Thyroid gland (tissue), 4 donors: Measurements from ENCODE around the gene COL23A1. TPM values are rescaled to one million over a fixed set of nuclear protein-coding genes. Genes with fewer than 3 reads are reported as not detected.
A peak's percentile ranks its signal among the peaks of the same experiment; 100 is the strongest.

Source experiments
- DNase-seq, 2 donors: peaks; one replicate each; pipeline ENCODE4 v3.0.0-alpha.2; 2019
- H3K27ac ChIP-seq, 3 donors: fragments of 200-600 bp; sonication (generic); 1 replicate in 2 of 3; 2 replicates in 1 of 3; pipeline ENCODE4 v1.5.1; 2016 to 2019; ENCODE audit warnings: mild to moderate bottlenecking in 1 of 3, moderate library complexity in 1 of 3
- H3K27me3 ChIP-seq: fragments of 200-600 bp; sonication (generic); one replicate; pipeline ENCODE4 v1.5.1; 2019
- H3K36me3 ChIP-seq, 2 donors: fragments of 200-600 bp; sonication (generic); one replicate each; pipeline ENCODE4 v1.5.1; 2016 to 2019
- H3K4me1 ChIP-seq, 2 donors: fragments of 200-600 bp; sonication (generic); one replicate each; pipeline ENCODE4 v1.5.1; 2017 to 2019
- H3K4me3 ChIP-seq, 3 donors: fragments of 200-600 bp; sonication (generic); replicated peaks in 1 of 3; 1 replicate in 2 of 3; 2 replicates in 1 of 3; pipeline ENCODE4 v1.5.1; 2016; ENCODE audit warnings: mild to moderate bottlenecking in 1 of 3
- H3K9me3 ChIP-seq: fragments of 200-600 bp; sonication (generic); one replicate; pipeline ENCODE4 v1.5.1; 2017
- POLR2A ChIP-seq, 2 donors: fragments of 450-650 bp; IDR thresholded peaks; one replicate each; pipeline ENCODE4 v1.6.1; 2017; ENCODE audit warnings: antibody characterized with exemption in 2 of 2, mild to moderate bottlenecking in 2 of 2, moderate library complexity in 1 of 2
- WGBS, 2 donors: methylation state at CpG; one replicate each; pipeline ENCODE4 v1.1.5; 2017; 5-methylcytosine and 5-hydroxymethylcytosine counted together
- intact Hi-C: fragments of 100-400 bp; cut with DNase I; formaldehyde crosslinking; loops from one replicate; pipeline ENCODE4 v1.15.1; 2023
- total RNA-seq, 4 donors: library from RNA; depleted of rRNA; stranded (reverse); fragments of >200 nt; gene quantifications; one replicate each; pipeline ENCODE4 v1.2.3, GENCODE V29; 2016
- TF ChIP-seq, protein P1 (sequence below), 6 experiments: fragments of 200-600 bp in 3 of 6; fragments of 450-650 bp in 3 of 6; sonication (generic) in 3 of 6; IDR thresholded peaks; one replicate each; pipeline ENCODE4 v1.5.1; 2016 to 2019; ENCODE audit warnings: antibody characterized with exemption in 6 of 6, mild to moderate bottlenecking in 2 of 6, inconsistent platforms in 1 of 6, moderate library complexity in 1 of 6

The COL23A1 gene
- total RNA-seq, 4 donors from 2014 or later, result 76.6 to 108 (median 95.7) TPM

DNA sequence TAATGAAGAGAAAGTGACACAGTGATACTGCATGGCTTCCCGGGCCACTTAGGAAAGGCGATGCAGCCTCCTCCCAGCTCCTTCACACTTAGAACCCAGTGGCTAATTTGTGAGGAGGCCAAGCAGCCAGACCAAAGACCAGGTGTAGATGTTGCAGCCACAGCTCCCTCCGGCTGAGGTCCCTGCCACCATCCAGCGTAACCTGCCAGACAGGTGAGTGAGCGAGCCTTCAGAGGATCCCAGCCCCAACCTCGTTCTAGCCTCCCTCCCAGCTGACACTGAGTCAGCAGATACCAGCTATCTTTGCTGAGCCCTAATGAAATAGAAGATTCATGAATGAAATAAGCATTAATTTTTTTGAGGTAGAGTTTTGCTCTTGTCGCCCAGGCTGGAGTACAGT lies 59.7 kb downstream of the COL23A1 start:
- H3K36me3 ChIP-seq, result no peaks in the 10 kb centered on the region
- intact Hi-C loops, result no loop called here
- H3K27me3 ChIP-seq, result no peaks in the 10 kb centered on the region
- H3K9me3 ChIP-seq, result no peaks in the 10 kb centered on the region
- TF ChIP-seq POLR2A (IDR thresholded peaks at IDR 0.05), result no peak
- 84 to 94% methylated on average over 7 of the region's 7 CpGs for WGBS, 2 donors
- DNase-seq, result no peak
- H3K4me1 ChIP-seq, result peaks cover 11 to 35% of the 10 kb centered on the region in 2 donors
- H3K4me3 ChIP-seq, result no peak overlapping the region
- no peak overlapping the region for H3K27ac ChIP-seq

DNA sequence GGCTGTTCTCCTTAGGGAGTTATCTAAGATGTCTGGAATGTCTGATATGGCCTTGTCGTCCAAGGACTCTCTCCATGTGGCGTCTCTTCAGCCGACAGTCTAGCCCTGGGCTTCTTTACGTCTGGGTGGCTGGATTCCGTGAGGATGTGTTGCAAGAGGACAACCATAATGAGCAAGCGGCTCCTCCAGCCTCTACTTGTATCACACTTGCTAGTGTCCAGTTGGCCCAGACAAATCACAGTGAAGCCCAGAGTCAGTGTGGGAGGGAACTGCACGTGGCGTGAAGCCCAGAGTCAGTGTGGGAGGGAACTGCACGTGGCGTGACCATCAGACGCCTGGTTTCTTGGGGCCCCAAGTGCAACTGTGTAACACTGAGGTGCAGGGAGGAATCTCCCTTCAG lies 61.1 kb downstream of the COL23A1 start:
- H3K27ac ChIP-seq, result no peak overlapping the region
- H3K27me3 ChIP-seq, result no peaks in the 10 kb centered on the region
- intact Hi-C loops, result no loop called here
- H3K4me1 ChIP-seq, result peaks cover 5 to 25% of the 10 kb centered on the region in 2 donors
- no peak for TF ChIP-seq POLR2A (IDR thresholded peaks at IDR 0.05)
- TF ChIP-seq, protein P1, sequence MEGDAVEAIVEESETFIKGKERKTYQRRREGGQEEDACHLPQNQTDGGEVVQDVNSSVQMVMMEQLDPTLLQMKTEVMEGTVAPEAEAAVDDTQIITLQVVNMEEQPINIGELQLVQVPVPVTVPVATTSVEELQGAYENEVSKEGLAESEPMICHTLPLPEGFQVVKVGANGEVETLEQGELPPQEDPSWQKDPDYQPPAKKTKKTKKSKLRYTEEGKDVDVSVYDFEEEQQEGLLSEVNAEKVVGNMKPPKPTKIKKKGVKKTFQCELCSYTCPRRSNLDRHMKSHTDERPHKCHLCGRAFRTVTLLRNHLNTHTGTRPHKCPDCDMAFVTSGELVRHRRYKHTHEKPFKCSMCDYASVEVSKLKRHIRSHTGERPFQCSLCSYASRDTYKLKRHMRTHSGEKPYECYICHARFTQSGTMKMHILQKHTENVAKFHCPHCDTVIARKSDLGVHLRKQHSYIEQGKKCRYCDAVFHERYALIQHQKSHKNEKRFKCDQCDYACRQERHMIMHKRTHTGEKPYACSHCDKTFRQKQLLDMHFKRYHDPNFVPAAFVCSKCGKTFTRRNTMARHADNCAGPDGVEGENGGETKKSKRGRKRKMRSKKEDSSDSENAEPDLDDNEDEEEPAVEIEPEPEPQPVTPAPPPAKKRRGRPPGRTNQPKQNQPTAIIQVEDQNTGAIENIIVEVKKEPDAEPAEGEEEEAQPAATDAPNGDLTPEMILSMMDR (IDR thresholded peaks at IDR 0.05), result no peak
- peak in 1 of 2 donors; percentile 58 for DNase-seq
- whole genome bisulfite sequencing, 2 donors, result 58 to 72% methylated on average over 10 to 11 of the region's 11 CpGs
- H3K9me3 ChIP-seq, result no peaks in the 10 kb centered on the region
- H3K4me3 ChIP-seq, result no peak overlapping the region
- H3K36me3 ChIP-seq, result no peaks in the 10 kb centered on the region

DNA sequence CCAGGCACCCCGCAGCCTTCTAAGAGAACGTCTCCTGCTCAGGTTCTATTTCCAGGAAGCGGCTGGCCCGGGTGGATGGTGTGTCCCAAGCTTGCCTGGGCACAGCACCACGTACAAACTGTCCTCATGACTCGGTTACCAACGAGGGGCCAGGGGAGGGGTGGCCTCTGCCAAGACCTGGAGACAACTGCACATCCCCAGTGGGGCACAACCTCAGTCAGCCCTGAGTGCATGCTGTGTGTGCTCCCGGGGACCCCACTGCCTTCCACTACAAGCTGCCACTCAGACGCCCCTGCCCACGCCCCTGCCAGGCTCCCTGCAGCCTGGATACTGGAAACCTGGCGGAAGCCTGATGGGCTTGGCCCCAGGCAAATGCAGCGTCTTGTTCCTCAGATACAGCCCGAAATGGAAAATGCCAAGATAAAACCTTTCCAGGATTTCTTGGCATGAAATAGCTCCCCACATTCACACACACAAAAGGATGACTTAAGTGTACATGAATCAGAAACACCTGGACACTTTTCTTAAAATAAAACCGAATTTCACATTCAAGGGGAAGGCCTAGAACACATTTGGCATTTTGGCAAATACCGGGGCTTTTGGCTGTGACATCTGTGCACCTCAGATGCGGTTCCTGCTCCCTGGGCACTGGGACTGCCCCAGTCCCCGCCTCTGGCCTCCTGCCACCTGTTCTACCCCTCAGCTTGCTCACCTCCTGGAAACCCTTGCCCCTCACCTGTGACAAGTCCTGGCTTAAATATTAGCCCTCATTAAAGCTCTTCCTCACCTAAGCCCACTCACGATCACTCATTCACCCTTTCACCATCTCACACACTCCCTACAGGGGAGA lies 62.5 kb downstream of the COL23A1 start:
- Histone ChIP-seq H3K4me3 (no peak overlapping the region), H3K36me3 (no peaks in the 10 kb centered on the region), H3K27me3 (no peaks in the 10 kb centered on the region), H3K4me1 (peaks cover 5 to 25% of the 10 kb centered on the region in 2 donors), H3K27ac (peak overlapping the region; percentile 58 to 81 (median 59)), H3K9me3 (no peaks in the 10 kb centered on the region)
- peak; percentile 58 to 72 for DNase-seq
- intact Hi-C loops, result no loop called here
- 46 to 60% methylated on average over 13 to 14 of the region's 18 CpGs for WGBS, 2 donors
- TF ChIP-seq, protein P1 (IDR thresholded peaks at IDR 0.05), result no peak
- no peak for TF ChIP-seq POLR2A (IDR thresholded peaks at IDR 0.05)

DNA sequence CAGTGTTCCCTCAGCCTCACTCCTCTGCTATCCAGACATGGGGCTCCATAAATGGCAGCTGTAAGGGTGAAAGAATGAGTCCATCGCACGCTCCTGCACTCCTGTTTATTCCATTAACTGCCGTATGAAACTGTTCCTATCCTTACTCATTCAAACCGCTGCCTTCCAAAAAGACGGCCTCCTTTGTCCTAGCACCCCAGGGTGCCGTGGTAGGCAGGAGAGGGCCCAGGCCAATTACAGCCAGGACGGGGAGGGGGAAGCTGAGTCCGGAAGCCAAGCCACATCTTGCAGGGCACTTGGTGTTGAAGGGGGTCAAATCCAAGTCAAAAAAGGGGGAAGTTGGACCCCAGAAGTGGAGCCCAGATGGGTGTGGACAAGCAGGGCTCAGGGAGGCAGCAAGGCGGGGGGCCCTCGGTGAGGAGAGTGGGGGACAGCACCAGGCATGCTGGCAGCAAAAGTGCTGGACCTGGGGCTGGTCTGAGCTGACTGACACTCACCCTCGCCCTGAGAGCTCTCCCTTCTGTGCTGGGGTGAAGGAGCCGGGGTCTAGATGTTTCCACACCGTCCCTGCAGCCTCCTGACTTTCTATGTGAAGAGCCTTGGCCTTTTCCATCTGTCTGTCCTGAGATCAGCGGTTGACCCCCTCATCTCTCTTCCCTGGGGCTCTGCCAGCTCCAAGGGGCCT lies 63.3 kb downstream of the COL23A1 start:
- no peak for TF ChIP-seq POLR2A (IDR thresholded peaks at IDR 0.05)
- Histone ChIP-seq H3K9me3 (no peaks in the 10 kb centered on the region), H3K4me3 (no peak overlapping the region), H3K36me3 (no peaks in the 10 kb centered on the region), H3K27ac (peak overlapping the region; percentile 58 to 81 (median 58)), H3K4me1 (peaks cover 5 to 25% of the 10 kb centered on the region in 2 donors), H3K27me3 (no peaks in the 10 kb centered on the region)
- DNase-seq, result no peak
- WGBS, 2 donors, result 88 to 91% methylated on average over 14 of the region's 14 CpGs
- intact Hi-C loops, result no loop called here

DNA sequence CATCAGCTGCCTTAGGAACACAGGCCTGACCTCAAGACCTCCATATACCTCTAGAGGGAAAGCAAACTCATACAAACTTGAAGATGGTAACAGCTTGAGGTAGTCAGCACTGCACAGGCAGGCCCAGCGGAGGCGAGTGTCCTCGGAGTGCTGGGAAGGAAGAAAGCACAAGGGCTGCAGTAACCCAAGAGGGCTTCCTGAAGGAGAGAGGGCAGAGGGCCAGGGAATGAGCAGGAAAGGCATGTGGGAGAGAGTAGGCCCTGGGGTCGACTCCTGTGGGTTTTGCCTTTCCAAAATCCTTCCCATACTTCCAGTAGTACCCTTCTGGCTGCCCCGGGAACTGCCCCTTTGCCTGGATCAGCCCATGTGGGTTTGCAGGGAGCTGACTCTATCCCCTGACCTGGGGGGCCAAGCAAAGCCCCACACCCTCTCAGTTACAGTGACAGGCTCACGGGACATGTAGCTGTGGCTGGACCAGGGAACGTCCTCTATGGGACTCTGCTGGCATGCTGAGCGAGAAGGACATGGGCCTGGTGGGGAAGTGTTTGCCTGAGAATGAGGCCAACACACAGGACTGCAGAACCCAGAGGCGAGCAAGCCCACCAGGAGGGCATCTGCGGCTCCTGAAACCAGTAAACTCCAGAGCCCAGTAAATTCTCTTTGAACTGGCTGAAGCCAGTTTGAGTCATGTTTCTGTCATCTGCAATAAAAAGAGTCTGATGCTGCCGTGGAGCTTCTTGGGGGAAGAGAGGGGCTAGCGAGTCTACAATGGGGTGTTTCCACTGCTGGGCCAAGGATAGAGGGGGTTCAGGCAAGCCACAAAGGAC lies 64.1 kb downstream of the COL23A1 start:
- TF ChIP-seq, protein P1 (IDR thresholded peaks at IDR 0.05), result no peak
- TF ChIP-seq POLR2A (IDR thresholded peaks at IDR 0.05), result no peak
- WGBS, 2 donors, result 88% methylated on average over 10 to 12 of the region's 12 CpGs
- DNase-seq, result no peak

More for the DNA sequence above, 64.1 kb downstream of the COL23A1 start:
- Histone ChIP-seq H3K4me3 (no peak overlapping the region), H3K27ac (peak overlapping the region in 2 of 3 donors; percentile 10 to 58), H3K9me3 (no peaks in the 10 kb centered on the region), H3K4me1 (peaks cover 5 to 25% of the 10 kb centered on the region in 2 donors), H3K27me3 (no peaks in the 10 kb centered on the region), H3K36me3 (no peaks in the 10 kb centered on the region)
- intact Hi-C loops, result no loop called here
